Breast epithelium (tissue), 4 donors: ENCODE results near the gene ACVR1. TPM values are rescaled to one million over a fixed set of nuclear protein-coding genes. Genes with fewer than 3 reads are reported as not detected.

Source experiments
- DNase-seq, 2 donors: peaks; one replicate each; pipeline ENCODE4 v3.0.0-alpha.2; 2019; ENCODE audit warnings: low spot score in 2 of 2
- H3K27ac ChIP-seq, 2 donors: fragments of 200-600 bp; sonication (generic) in 1 of 2; one replicate each; pipeline ENCODE4 v1.5.1; 2016 to 2019; ENCODE audit warnings: mild to moderate bottlenecking in 1 of 2
- H3K27me3 ChIP-seq, 2 donors: fragments of 200-600 bp; sonication (generic) in 1 of 2; one replicate each; pipeline versions ENCODE4 v1.5.1 to v1.6.0; 2017 to 2019; ENCODE audit warnings: control low read depth in 1 of 2, mild to moderate bottlenecking in 1 of 2
- H3K36me3 ChIP-seq: fragments of 200-600 bp; one replicate; pipeline ENCODE4 v1.5.1; 2019
- H3K4me1 ChIP-seq, 2 donors: fragments of 200-600 bp; sonication (generic); one replicate each; pipeline ENCODE4 v1.5.1; 2016 to 2019; ENCODE audit warnings: control low read depth in 1 of 2
- H3K4me3 ChIP-seq, 3 donors: fragments of 200-600 bp; sonication (generic); 1 replicate in 2 of 3; 2 replicates in 1 of 3; pipeline ENCODE4 v1.5.1; 2016 to 2019; ENCODE audit warnings: mild to moderate bottlenecking in 3 of 3, moderate library complexity in 2 of 3
- H3K9me3 ChIP-seq, 2 donors: fragments of 200-600 bp; sonication (generic) in 1 of 2; one replicate each; pipeline ENCODE4 v1.5.1; 2016 to 2019; ENCODE audit warnings: control low read depth in 1 of 2
- POLR2A ChIP-seq: fragments of 450-650 bp; IDR thresholded peaks from one replicate; pipeline ENCODE4 v1.6.1; 2016; ENCODE audit warnings: antibody characterized with exemption, mild to moderate bottlenecking, moderate library complexity
- POLR2AphosphoS5 ChIP-seq, 3 donors: sonication (generic); formaldehyde crosslinking; IDR thresholded peaks; one replicate each; pipeline ENCODE4 v1.6.1; 2017; ENCODE audit warnings: antibody characterized with exemption in 3 of 3
- intact Hi-C: fragments of 100-400 bp; cut with DNase I; formaldehyde crosslinking; loops from one replicate; pipeline ENCODE4 v1.15.1; 2023; ENCODE audit warnings: low total_unique reads
- total RNA-seq, 3 donors: library from RNA; depleted of rRNA; stranded (reverse); fragments of >200 nt; gene quantifications; one replicate each; pipeline ENCODE4 v1.1.0, GENCODE V29; 2016
- TF ChIP-seq, protein P1 (sequence below), 3 donors: fragments of 450-650 bp; IDR thresholded peaks; one replicate each; pipeline ENCODE4 v1.5.1; 2016 to 2017; ENCODE audit warnings: antibody characterized with exemption in 3 of 3, mild to moderate bottlenecking in 3 of 3, moderate library complexity in 3 of 3

Gene ACVR1
- total RNA-seq, 3 donors from 2014 or later: 31.5 to 45.4 (median 32.8) TPM

DNA sequence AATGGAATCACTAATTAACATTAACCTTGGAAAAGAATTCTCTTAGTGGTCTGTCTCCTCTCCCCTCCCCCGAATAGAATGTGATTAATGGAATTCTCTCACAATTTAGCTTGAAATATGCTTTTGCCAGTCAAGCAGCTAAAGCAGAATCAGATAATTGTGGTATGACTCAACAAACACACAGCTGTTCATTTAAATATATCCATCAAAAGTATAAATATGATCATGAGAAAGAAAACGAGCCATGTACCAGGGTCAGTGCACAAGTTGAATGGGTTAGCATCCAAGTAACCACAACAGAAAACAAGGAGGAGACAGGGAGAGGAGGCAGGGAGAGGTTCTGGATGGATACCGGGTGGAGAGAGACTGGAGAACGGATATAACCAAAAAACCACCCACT lies 66.9 kb downstream of the ACVR1 start:
- Histone ChIP-seq H3K4me1 (no peaks in the 10 kb centered on the region), H3K27ac (no peak overlapping the region), H3K27me3 (no peaks in the 10 kb centered on the region), H3K9me3 (no peaks in the 10 kb centered on the region), H3K4me3 (no peak overlapping the region), H3K36me3 (no peaks in the 10 kb centered on the region)
- no peak for TF ChIP-seq POLR2A
- TF ChIP-seq POLR2AphosphoS5 (IDR thresholded peaks at IDR 0.05): no peak
- TF ChIP-seq, protein P1, sequence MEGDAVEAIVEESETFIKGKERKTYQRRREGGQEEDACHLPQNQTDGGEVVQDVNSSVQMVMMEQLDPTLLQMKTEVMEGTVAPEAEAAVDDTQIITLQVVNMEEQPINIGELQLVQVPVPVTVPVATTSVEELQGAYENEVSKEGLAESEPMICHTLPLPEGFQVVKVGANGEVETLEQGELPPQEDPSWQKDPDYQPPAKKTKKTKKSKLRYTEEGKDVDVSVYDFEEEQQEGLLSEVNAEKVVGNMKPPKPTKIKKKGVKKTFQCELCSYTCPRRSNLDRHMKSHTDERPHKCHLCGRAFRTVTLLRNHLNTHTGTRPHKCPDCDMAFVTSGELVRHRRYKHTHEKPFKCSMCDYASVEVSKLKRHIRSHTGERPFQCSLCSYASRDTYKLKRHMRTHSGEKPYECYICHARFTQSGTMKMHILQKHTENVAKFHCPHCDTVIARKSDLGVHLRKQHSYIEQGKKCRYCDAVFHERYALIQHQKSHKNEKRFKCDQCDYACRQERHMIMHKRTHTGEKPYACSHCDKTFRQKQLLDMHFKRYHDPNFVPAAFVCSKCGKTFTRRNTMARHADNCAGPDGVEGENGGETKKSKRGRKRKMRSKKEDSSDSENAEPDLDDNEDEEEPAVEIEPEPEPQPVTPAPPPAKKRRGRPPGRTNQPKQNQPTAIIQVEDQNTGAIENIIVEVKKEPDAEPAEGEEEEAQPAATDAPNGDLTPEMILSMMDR (IDR thresholded peaks at IDR 0.05): no peak
- no peak for DNase-seq
- intact Hi-C loops: no loop called here

- no peak for DNase-seq
- Histone ChIP-seq H3K36me3 (no peaks in the 10 kb centered on the region), H3K4me3 (no peak overlapping the region), H3K9me3 (no peaks in the 10 kb centered on the region), H3K27me3 (no peaks in the 10 kb centered on the region), H3K4me1 (no peaks in the 10 kb centered on the region), H3K27ac (no peak overlapping the region)
- intact Hi-C loops: no loop called here
- TF ChIP-seq POLR2A (no peak), POLR2AphosphoS5 (IDR thresholded peaks at IDR 0.05) (no peak)
- TF ChIP-seq, protein P1 (IDR thresholded peaks at IDR 0.05): no peak
These were observed 67.7 kb downstream of the ACVR1 start for GRCh38 chr2:157808421-157808820.

DNA sequence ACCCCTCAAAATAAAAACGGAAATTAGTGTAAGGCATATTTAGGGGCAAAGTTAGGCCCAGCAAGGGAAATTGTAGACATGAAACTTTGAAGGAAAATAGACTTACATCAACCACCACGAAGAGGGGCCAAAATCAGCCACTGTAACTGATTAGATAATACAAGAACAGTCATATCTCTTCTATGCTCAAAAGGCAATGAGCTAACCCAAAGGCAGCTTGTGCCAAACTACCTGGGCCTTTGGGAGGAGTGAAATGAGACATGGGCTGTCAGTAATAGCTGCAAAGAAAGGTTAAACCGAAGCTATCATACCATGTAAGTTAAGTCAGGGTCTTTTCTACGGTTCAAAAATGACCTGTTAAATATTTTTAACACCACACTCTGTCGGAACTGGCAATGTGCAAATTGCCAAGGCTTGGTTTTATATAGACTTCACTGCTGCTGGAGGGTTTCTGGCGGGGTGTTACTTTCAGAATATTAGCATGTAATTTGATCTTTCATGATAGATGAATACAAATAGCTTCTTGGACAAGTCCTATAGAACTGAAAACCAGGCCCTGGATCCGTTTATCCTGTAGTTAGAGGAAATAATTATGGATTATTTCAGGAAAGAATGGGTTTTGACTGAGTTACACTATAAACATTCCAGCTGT lies 69.6 kb downstream of the ACVR1 start:
- no peak for DNase-seq
- intact Hi-C loops: no loop called here
- no peaks in the 10 kb centered on the region for H3K9me3 ChIP-seq
- H3K4me3 ChIP-seq: no peak overlapping the region
- H3K36me3 ChIP-seq: no peaks in the 10 kb centered on the region
- no peaks in the 10 kb centered on the region for H3K4me1 ChIP-seq
- H3K27me3 ChIP-seq: no peaks in the 10 kb centered on the region
- no peak overlapping the region for H3K27ac ChIP-seq
- TF ChIP-seq, protein P1 (IDR thresholded peaks at IDR 0.05): no peak
- TF ChIP-seq POLR2AphosphoS5 (IDR thresholded peaks at IDR 0.05): no peak
- no peak for TF ChIP-seq POLR2A

GRCh38 chr2:157805519-157805918 lies 70.6 kb downstream of the ACVR1 start:
- DNase-seq: no peak
- TF ChIP-seq POLR2AphosphoS5 (IDR thresholded peaks at IDR 0.05) (no peak), POLR2A (no peak)
- TF ChIP-seq, protein P1 (IDR thresholded peaks at IDR 0.05): no peak
- no peaks in the 10 kb centered on the region for H3K27me3 ChIP-seq
- no peak overlapping the region for H3K4me3 ChIP-seq
- no peaks in the 10 kb centered on the region for H3K4me1 ChIP-seq
- no peak overlapping the region for H3K27ac ChIP-seq
- no peaks in the 10 kb centered on the region for H3K36me3 ChIP-seq
- no peaks in the 10 kb centered on the region for H3K9me3 ChIP-seq
- intact Hi-C loops: no loop called here

DNA sequence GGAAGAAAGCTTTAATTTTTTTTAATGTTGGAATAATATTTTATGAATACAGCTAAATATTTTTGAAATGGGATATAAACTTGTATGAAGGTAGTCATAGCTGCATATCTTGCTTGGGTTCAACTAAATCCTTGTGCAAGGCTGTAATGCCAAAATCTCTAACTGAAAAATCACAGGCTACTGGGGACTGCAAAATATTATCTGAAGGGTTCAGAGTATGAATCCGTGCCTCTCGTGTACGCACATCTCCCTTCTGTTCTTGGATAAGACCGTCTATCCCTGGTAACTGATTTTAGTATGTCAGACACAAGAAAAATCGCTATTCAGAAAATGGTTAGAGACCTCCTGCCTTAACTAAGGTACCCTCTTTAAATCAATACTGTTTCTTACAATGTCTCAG lies 71.8 kb downstream of the ACVR1 start:
- Histone ChIP-seq H3K9me3 (no peaks in the 10 kb centered on the region), H3K4me1 (no peaks in the 10 kb centered on the region), H3K4me3 (no peak overlapping the region), H3K27me3 (no peaks in the 10 kb centered on the region), H3K36me3 (no peaks in the 10 kb centered on the region), H3K27ac (no peak overlapping the region)
- TF ChIP-seq, protein P1 (IDR thresholded peaks at IDR 0.05): no peak
- TF ChIP-seq POLR2A: no peak
- TF ChIP-seq POLR2AphosphoS5 (IDR thresholded peaks at IDR 0.05): no peak
- DNase-seq: no peak
- intact Hi-C loops: no loop called here
